GM13976 (cell line): ENCODE measurements around the gene CUX1.
"Not testable (repeated sequence)": the region's sequence is repeated elsewhere in the genome, so short reads cannot be mapped to it uniquely, and the experiment has no call there.

Experiments
- DNase-seq: peaks from one replicate; pipeline ENCODE4 v3.0.0; 2012; ENCODE audit warnings: low spot score
- in situ Hi-C: fragments of 300-500 bp; cut with MboI; formaldehyde crosslinking; loops from one replicate; pipeline ENCODE4 v1.12.0; 2022; ENCODE audit warnings: low sequenced_read_pairs, mixed read lengths, inconsistent platforms; ENCODE audit not compliant: unreplicated experiment
- TF ChIP-seq, protein P1 (sequence below): IDR thresholded peaks from 2 replicates; pipeline ENCODE4 v1.5.1; 2012; ENCODE audit warnings: borderline replicate concordance, mild to moderate bottlenecking; ENCODE audit not compliant: insufficient read depth; ENCODE audit errors: extremely low read depth, missing control alignments, control extremely low read depth

The CUX1 gene

GRCh38 chr7:101819183-101819582 is 1.8 kb downstream of the CUX1 start:
- in situ Hi-C loops: loop anchor here (10.0 kb wide), 1 partner anchor 416 kb away; no protein-coding TSS in a partner anchor
- TF ChIP-seq, protein P1, sequence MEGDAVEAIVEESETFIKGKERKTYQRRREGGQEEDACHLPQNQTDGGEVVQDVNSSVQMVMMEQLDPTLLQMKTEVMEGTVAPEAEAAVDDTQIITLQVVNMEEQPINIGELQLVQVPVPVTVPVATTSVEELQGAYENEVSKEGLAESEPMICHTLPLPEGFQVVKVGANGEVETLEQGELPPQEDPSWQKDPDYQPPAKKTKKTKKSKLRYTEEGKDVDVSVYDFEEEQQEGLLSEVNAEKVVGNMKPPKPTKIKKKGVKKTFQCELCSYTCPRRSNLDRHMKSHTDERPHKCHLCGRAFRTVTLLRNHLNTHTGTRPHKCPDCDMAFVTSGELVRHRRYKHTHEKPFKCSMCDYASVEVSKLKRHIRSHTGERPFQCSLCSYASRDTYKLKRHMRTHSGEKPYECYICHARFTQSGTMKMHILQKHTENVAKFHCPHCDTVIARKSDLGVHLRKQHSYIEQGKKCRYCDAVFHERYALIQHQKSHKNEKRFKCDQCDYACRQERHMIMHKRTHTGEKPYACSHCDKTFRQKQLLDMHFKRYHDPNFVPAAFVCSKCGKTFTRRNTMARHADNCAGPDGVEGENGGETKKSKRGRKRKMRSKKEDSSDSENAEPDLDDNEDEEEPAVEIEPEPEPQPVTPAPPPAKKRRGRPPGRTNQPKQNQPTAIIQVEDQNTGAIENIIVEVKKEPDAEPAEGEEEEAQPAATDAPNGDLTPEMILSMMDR: no peak
- DNase-seq: no peak

DNA sequence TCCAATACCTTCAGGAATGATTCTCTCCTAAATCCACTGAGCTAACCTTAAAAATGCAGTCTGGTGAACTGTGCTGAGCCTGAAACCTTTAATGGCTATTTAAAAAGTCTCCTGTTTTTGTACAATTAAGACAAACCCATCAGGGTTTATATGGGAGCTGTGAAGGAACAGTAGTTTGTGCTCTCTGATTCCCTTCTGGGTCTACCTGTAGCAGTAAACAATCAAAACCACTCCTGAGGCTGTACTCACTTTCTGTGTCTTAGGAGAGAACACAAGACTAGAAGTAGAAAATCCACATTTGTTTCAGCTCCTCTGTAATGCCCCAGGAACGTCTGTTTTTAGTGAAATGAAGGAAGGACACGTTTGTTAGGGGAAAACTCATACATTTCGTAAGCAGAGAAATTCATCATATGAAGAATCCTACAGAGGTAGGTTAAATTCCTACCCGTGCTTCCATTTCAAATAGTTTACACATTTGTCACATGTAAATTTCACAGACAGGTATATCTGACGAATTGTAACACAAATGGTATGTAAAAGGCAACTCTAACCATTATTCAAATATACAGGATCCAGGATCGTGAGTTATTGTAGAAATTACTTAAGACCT is 2.6 kb downstream of the CUX1 start:
- TF ChIP-seq, protein P1: no peak
- in situ Hi-C loops: loop anchor here (10.0 kb wide), 1 partner anchor 415 kb away; no protein-coding TSS in a partner anchor
- DNase-seq: no peak

DNA sequence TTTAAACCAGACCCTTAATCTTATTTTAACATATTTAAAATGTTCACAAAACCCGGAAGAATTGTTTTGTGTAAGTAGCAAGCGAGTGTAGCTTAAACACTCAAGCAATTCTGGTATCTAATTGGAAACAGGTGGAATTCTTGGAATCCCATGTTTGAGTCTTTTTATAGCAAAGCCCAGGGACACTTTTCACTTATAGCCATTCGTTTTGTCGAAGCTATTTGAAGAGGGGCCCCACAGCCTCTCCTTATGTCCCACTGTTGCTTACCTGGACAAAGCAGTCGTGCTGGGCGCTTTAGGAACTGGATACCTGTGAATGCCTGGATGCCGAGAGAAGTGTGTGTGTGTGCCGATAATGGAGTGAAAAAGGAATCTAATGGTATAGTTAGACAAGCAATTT is 3.3 kb downstream of the CUX1 start:
- TF ChIP-seq, protein P1: no peak
- no peak for DNase-seq
- in situ Hi-C loops: no loop called here

- in situ Hi-C loops, DNase-seq: not testable (repeated sequence)
Measured at GRCh38 chr7:101822632-101823031, 5.2 kb downstream of the CUX1 start.

DNA sequence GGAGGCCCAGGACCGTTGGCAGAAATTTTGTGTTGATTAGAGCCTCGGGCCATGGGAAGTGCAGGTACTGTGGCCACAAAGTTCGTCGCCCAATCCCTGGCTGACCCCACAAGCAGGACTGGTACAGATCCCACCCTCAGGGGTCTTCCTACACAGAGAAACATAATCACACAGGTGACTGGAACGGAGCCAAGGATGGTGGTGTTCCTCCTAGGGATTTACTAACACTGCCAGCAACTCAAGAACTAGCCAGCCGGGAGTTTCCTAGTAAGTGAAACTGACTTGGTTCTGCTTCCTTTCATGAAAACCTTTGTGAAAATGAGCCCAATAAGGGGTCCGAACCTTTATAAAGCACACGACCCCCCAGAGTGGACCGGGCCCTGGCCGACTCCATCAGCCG is 5.7 kb downstream of the CUX1 start:
- TF ChIP-seq, protein P1: no peak
- in situ Hi-C loops: no loop called here
- no peak for DNase-seq

DNA sequence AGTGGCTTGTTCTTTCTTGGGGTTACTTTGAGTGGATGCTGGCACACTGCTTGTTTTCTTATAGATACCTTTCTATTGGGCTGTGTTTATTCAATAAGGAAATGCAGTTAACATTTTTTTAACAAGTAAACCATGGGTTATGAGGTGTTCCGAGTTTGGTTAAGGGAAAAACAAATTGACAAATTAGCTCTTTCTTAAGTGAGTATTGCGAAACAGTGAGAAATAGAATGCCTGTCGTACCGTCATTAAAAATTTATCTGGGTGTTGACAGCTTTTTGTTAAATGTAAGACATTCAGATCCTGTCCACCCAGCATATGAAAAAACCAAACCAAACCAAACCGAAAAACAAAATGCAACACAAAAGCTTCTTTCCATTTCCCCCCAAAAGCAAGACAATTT is 6.2 kb downstream of the CUX1 start:
- in situ Hi-C loops: no loop called here

GRCh38 chr7:101824440-101824839 is 7.0 kb downstream of the CUX1 start:
- TF ChIP-seq, protein P1: no peak
- in situ Hi-C loops: no loop called here
- no peak for DNase-seq

More for the DNA sequence above, 6.2 kb downstream of the CUX1 start:
- TF ChIP-seq, protein P1: no peak
- DNase-seq: no peak
